HG03064 (cell line): ENCODE results near the gene TXNRD2.
"Not testable (repeated sequence)": the region's sequence is repeated elsewhere in the genome, so short reads cannot be mapped to it uniquely, and the experiment has no call there.

Experiments
- ATAC-seq: cut with Tn5 transposase; IDR thresholded peaks from one replicate; pipeline ENCODE4 v1.9.1; 2021; ENCODE audit warnings: low read depth; ENCODE audit not compliant: unreplicated experiment

The TXNRD2 gene

DNA sequence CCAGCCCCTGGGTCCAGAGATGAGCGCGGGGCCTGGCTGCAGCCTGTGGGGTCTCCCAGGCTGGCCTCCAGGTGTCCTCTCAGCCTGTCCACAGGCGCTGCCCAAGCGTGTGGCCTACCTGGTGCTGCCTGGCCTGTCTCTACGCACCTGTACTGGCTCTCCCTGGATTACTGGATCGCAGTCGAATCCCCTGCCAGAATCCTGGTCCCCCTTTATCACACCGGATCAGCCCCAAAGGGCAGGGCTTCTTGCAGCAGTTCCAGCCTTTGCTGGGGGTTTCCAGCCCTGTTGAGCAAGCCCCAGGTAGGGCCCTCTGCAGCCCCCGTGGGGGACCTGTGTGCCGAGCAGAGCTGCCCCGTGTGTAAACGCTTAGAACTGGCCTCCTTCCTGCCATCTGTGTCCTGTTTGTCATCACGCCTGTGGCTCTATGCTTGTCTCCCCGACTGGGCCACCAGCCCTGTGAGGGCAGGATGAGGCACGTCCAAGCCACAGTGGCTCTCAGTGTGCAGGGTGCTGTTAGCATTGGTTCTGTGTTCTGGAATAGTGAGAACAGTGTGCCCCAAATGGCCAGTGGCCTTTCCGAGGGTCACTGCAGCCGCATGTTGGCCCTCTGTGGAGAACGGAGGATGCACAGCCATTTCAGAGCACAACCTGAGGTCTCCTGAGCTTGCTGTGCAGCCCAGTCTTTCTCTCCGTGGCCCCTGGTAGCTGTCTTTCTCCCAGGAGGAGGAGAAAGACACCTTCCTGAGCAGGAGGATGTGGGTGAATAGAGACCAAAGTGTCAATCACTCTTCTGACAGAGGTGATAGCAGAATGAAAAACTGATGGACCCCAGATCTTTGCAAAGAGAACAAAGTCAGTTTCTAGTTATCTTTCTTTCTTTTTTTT is 13.9 kb upstream of the TXNRD2 start:
- no peak for ATAC-seq

DNA sequence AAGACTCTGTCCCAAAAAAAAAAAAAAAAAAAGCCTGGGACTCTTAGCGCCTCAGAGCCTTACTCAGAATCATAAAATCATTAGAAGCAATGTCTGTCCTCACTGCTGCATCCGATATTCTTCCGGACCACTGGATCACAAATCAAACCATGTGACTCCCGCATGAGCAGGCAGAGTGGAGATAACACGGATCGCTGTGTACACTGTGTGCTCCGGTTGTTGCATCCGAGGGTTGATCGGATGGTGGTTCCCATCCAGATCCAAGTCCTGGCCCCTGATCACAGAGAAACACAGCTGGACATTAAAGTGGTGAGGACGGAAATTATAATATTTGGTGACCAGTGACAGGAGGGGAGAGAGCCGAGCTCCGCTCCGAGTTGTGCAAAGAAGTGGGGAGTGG is 9.7 kb upstream of the TXNRD2 start:
- ATAC-seq, result no peak

DNA sequence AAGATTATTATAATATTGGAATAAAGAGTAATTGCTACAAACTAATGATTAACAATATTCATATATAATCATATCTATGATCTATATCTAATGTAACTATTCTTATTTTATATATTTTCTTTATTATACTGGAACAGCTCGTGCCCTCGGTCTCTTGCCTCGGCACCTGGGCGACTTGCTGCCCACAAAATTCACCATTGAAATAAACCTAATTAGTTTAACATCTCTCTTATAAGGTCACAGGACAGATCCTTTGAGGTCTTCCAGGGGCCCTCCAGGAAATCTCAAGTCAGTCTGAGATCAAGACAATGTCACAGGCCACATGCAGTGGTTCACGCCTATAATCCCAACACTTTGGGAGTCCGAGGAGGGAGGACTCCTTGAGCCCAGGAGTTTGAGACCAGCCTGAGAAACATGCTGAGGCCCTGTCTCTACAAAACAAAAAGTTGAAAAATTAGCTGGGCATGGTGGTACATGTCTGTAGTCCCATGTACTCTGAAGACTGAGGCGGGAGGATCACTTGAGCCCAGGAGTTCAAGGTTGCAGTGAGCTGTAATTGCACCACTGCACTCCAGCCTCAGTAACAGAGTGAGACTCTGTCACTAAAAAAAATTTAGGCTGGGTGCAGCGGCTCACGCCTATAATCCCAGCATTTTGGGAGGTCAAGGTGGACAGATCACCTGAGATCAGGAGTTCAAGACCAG is 6.6 kb upstream of the TXNRD2 start:
- ATAC-seq, result no peak

DNA sequence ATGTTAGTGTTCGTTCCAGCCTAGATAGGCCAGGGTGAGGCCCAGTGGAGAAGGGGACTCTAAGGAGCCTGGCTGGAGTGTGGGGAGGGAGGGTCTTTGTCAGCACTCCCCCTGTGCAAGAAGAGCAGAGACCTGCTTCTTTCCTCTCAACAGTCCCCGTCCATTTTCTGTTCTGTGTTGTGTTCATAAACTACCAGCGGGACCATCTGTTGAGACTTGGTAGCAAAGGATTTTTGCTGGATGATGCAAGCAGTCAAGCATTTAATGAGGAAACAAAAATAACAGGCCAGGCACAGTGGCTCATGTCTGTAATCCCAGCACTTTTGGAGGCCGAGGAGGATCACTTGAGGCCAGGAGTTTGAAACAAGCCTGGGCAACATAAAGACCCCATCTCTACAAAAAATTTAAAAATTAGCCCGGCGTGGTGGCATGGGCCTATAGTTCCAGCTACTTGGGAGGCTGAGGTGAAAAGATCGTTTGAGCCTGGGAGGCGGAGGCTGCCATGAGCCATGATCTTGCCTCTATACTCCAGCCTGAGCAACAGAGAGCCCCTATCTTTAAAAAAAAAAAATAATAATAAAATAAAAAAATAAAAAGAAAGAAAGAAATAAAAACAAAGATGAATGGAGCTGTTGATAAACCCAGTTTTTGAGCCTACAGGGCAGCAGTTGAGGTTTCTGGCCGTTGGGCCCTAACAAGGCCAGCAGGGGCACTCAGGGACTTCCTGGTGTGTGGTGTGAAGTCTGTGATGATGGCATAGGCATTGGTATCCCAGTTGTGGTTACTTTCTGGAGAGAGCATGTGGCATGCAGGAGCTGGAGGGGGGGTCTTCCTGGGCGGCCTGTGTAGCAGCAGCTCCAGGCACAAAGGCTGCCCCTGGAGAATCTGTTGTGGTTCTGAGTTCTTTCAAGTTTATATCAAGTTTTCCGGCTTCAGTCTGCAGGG is 1.7 kb upstream of the TXNRD2 start:
- no peak for ATAC-seq

DNA sequence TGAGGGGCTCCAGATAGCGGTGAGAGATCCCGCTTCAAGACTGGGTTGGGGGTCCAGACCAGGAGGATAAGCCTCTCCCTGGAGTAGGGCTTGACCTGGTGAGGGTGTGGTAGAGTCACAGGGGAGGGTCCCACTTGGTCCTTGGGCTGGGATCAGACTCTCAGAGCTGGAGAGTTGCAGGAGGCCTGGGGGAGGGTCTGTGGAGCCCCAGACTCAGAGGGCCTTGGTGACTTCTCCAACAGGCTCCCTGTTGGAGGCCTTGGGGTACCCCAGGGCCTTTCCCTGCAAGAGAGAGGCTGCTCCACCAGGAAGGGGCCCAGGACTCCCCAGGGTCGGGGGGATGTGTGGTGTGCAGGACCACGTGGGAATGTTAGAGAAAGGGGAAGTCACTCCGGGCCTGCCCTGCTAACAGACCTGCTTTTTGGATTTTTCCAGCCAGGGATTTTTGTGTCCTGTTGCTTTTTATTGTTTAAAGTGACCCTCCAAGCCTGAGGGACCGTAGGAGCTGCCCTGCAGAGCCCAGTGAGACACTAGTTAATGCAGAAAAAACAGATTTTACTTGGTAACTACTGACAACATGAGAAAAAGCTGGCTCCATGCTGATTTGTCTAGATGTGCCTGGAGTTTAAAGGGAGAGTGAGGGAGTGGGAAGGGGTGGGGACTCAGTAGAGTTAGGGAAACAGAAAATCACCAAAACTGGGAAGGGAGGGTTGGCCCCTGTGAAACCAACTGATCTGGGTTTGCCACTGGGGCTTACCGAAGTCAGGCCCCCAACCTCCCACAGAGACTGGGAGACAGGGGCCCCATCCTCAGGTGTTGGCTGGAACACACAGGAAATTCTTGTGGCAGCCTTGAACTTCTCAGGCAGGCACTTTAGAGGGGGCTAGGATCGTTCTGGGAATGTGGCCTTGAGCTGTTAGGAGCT is 801 bp upstream of the TXNRD2 start:
- ATAC-seq, result no peak

DNA sequence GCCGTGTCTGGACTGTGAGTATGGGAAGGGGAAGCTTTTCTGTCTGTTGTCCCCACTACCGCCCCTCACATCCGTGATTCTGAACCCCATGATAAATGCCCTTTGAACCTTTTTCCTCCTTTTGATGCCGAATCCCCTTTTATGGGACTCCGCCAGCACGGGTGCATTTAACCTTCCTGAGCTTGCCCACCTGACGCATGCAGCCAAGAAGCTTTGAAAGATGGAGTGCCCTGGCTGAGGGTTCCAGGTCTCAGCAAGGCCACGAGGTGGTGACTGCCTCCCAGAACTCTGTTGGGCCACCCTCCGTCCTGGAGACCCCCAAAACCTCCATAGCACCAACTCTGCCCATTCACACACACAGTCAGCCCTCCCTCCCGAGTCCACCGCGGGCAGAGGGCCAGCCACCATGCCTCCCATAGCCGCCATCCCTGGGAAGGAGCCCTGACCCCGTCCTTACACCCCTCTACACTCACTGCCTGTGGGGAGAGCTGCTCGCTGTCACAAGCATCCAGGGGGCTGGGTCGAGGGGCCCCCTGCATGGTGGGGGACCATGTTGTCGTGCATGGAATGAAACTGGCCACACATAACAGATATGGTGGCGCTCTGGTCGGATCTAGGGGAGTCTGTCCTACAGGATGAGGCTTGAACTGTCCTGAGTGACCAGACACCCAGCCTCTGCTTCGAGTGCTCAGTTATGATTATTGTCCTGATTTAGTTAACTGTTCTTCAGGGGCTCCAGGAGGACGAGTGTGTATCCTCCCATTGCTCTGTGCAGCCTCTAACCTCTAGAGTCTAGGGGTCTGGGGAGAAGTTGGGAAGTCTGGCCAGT is 868 bp downstream of the TXNRD2 start:
- ATAC-seq, result no peak

DNA sequence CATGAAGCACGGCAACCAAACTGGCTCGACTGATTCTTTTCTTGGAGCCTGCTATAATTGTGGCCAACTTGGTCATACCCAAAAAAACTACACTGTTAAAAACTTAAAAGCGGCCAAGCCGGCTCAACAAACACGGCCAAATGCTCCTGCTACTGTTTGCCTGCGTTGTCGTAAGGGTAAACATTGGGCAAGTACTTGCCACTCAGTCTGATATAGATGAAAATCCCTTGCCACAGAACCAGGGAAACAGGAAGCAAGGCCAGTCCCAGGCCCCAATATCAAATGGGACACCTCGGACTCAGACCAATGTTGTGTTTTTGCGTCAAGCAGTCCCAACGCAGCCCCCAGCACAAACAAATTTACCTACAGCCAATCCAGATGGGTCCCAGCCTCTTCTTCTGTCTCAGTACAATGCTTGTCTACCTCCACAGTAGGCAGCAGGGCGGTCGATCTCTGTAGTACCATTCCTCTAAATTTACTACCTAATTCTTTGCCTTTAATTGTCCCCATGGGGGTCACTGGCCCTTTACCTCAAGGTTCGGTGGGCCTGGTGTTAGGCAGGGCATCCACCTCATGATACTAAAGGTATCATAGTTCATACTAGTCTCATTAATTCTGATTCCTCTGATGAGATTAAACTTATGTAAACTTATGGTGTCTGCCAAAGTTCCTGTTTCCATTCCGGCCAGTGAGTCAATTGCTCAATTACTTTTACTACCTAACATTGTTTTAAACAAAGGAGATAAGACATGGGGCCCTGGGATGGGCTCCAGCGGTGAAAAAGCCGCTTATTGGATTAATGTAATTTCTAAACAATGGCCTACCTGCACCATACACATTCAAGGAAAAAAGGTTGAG is 3.8 kb downstream of the TXNRD2 start:
- no peak for ATAC-seq

DNA sequence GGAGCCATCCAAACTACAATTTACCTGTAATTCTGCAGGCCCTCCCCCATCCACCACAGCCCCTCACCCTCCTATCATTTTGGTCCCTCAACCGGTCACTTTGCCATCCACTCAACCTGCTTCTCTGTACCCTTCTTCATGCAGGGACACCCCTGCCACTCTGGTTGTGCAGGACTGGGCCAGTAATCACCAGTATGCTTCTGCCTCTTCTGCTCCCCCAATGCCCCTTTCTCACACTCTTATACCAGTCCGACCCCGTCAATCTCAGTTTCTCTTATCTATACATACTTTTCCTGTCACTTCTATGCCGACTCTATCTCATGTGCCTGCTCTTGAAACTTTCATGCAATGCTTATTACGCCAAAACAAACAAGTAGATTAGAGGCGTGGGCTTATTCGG is 5.1 kb downstream of the TXNRD2 start:
- ATAC-seq, result no peak

DNA sequence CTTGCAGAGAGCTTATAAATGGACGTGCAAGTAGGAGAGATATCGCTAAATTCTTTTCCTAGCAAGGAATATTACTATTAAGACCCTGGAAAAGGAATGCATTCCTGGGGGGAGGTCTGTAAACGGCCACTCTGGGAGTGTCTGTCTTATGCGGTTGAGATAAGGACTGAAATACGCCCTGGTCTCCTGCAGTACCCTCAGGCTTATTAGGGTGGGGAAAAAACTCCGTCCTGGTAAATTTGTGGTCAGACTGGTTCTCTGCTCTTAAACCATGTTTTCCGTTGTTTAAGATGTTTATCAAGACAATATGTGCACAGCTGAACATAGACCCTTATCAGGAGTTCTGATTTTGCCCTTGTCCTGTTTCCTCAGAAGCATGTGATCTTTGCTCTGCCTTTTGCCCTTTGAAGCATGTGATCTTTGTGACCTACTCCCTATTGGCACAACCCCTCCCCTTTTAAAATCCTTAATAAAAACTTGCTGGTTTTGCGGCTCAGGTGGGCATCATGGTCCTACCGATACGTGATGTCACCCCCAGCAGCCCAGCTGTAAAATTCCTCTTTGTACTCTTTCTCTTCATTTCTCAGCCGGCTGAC is 6.4 kb downstream of the TXNRD2 start:
- ATAC-seq, result not testable (repeated sequence)

DNA sequence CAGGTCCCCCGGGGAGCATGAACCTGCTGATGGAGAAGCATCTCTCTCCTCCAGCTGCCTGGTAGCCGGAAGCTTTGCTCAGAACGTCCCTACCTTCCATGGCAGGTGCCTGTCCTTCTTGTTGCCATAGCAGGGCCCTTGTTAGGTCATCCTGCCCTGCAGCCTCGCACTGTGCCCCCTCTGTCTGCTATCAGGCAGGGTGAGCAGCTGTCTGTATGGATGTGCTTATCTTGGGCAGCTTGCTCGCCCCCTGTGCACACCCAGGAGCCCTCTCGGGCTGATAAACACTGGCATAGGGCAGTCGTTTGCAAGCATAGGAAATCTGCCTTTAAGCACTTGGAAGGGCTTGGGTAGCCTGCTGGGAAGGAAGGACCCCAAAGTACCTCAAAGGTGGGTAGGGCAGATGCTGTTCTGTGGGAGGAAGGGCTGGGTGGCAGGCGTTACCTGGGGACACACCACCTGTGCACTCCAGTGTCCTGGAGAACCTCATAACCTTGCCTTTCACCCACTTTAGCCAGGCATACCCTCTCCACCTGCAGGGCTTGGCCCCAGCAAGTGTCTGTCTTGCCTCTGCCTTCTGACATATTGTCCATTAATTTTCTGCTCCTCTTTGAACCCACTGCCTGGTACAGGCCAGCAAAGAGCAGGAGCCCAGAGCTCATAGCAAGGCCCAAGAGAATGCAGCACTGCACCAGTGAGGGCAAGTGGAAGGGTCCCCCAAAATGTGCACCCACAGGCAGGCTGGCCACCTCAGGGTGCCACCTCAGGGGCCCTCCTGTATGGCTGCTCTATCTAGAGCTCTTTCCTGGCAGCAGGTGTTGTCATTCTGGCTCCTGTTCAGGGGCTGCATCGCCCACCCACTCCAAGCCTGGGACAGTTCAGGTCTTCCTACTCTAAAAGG is 8.0 kb downstream of the TXNRD2 start:
- ATAC-seq, result no peak

DNA sequence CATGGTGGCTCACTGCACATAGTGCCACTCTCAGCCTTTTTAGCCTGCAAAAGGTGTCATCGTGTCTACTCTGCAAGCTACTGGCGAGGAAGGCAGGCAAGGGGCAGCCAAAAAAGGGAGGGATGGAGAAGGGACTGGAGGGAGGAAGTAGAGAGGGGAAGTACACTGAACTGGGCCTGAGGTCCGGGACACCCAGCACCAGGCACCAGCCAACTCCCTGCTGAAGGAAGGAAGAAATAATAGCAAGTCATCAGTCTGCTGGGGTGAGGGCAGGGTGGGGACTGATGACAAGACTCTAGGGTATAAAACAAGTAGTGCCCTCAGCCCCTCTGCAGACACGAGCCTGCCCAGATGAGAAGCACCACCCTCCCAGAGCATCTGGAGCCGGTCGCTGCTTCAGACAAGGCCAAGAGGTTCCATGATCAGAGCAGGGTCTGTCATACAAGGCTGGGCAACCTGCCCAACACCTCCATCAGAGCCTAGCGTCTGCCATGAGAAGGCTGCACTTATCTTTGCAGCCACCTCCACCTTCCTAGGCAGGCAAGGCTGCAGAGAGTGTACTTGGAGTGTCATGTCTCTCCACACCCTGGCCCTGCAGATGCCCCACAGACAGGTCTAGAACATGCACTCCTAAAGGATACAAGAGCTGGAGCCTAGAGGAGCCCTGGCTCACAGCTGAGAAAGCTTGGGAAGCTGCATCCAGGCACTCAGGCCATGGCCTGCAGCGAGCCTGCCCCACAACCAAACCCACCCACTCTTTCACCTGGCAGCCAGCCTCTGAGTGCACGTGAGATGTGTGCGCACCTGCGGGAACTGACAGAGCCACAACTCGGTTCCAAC is 9.0 kb downstream of the TXNRD2 start:
- ATAC-seq, result no peak

DNA sequence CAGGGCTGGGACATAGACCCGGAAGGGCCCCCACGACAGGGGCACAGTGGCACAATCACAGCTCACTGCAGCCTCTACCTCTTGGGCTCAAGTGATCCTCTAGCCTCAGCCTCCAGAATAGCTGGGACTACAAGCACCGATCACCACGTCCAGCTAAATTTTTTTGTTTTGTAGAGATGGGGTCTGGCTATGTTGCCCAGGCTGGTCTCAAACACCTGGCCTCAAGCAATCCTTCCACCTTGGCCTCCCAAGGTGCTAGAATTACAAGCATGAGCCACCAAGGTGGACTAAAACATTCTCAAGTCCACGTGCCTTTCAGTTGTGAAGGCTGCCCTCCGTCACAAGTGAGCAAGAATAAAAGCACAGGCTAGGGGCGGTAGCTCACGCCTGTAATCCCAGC is 10.1 kb downstream of the TXNRD2 start:
- no peak for ATAC-seq

DNA sequence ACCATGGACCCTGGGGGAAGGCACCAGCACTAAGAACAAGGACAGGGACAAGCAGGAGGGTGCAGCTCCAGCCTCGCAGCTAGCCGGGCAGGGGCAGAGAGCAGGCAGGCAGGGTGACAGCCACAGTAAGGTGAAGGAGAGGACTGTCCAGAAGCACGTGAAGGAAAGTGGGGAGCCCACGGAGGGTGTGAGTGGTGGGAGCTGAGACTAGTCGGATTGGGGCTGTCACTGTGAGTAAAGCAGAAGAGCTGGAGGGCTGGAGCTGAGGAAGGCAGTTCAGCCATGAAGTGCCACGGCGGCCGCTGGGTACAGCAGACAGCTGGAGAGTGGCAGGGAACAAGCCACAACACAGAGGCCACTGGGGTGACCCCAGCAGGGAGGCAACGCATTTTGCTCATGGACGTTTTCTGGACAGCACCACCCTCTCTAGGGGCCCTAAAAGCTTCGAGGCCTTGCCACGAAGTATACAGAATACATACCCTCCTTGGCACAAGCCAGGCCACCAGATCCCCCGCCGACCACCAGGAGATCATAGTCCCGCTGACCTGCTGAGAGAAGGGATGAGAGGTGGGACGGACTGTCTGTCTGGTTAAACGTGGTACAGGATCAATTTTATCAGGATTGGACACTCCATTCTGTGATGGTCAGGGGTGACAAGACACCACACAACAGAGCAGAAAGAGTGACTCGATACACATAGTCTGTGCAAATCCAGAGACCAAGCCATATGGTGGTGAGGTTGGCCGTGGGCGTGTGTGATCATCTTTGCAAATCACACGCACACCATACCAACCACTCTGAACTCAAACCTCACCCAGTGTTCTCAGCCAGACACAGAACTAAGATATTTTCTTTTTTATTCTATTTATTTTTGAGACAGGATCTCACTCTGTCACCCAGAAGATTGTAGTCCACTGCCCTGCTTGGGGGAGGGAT is 10.8 kb downstream of the TXNRD2 start:
- no peak for ATAC-seq

DNA sequence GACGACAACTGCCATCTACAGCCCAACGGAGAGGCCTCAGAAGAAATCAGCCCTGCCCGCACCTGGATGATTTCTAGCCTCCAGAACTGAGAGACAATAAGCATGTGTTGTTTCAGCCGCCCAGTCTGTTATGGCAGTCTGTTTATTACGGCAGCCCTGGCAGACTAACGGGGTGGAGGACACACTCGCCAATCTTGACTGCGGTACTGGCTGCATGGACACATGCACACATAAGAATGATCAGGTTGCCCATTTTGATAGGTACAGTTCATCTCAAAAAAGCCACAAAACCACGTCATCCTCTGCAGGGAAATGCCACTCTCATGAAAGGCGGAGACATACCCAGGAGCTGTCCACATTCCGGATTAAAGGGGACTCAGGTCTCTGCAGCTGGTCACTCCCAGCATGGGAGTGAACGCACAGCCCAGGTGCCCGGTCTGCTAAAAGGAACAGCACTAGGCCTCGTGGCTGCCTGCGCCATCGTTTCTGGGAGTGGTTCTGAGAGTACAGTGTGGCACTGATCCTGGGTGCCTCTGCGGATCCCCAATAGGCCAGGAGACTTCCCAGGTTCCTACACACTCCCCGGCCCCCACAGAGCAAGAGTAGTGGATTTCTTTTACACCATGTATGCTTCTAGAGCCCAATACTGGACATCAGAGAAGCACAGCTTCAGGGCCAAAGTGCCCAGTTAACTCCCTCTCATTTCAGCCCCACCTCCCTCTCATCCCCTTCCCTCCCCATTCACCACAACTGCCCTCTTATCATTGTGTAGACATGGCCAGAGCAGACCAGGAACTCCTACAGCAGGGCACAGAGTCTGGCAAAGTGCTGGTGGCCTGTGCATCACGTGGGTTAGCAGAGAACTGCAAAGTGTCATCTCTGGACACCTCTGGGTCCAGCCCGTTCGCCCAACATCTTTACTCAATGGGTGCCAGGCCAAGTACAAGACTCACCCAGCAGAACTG is 11.8 kb downstream of the TXNRD2 start:
- ATAC-seq, result no peak
